ENCODE data around the gene DAB1. TPM values are rescaled to one million over a fixed set of nuclear protein-coding genes. Genes with fewer than 3 reads are reported as not detected.

DAB1 gene
- total RNA-seq, 1 experiment from 2014 or later = not detected

DNA sequence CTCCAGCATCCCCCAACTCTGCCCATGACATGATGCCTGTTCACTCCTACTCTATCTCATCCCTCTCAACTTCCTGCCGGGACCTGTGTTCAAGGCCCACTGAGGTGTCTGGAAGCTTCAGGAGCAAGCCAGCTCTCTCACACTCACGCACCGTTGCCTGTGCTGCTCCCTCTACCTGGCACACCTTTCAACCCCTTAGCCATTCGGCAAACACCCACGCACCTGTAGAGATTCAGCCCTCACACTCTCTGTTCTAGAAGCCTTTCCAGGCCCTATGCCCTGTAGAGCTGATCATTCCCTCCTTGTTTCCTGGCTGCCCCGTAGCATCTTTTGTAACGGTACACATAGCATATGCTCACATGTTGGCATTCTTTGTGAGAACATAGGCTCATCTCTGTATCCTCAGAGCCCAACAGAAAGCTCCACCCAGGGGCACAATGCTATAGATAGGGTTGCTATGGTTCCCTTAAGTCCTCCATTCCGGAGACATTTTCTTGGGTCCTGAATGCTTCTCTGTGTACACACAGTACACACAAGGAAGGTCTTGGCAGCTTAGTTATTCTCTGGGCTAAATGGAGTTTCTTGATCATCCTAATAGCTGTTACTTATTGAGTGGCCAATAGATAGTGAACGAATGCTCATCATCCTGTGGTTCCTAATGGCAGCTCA lies 459.4 kb downstream of the DAB1 start:
- H3K27ac ChIP-seq (ENCODE audit: low read depth, low read length) = no peak overlapping the region
- H3K9me3 ChIP-seq (ENCODE audit: control insufficient read depth in 1 of 2, insufficient read depth in 1 of 2, low read depth in 1 of 2, low read length in 2 of 2) = no peaks in the 10 kb centered on the region
- H3K4me1 ChIP-seq (ENCODE audit: control insufficient read depth in 1 of 2, insufficient read depth in 2 of 2, low read length in 2 of 2) = no peaks in the 10 kb centered on the region
- H4K20me1 ChIP-seq (ENCODE audit: insufficient read depth) = no peaks in the 10 kb centered on the region
- no peaks in the 10 kb centered on the region for H3K9me2 ChIP-seq (ENCODE audit: insufficient read depth)
- H2AFZ ChIP-seq (ENCODE audit: low read depth, low read length, poor library complexity, severe bottlenecking) = no peak overlapping the region
- H3K4me2 ChIP-seq (ENCODE audit: low read length) = no peak overlapping the region
- ATAC-seq = no peak
- CTCF ChIA-PET = no interaction called here
- intact Hi-C loops (cut with micrococcal nuclease) = loop anchor here (10.0 kb wide), 1 partner anchor 1680 kb away; no protein-coding TSS in a partner anchor
- H3K9ac ChIP-seq (ENCODE audit: low read length) = no peak overlapping the region
- H3K4me3 ChIP-seq (replicated peaks in 1 of 2; ENCODE audit: low read depth in 1 of 2, low read length in 2 of 2) = no peak overlapping the region
- no peaks in the 10 kb centered on the region for H3K36me3 ChIP-seq (ENCODE audit: control insufficient read depth in 1 of 2, insufficient read depth in 2 of 2, low read length in 2 of 2)
- TF ChIP-seq RAD21 (IDR thresholded peaks at IDR 0.05; ENCODE audit: low read depth) (no peak), ZFX (IDR thresholded peaks at IDR 0.05) (no peak), POLR2A (IDR thresholded peaks at IDR 0.05; ENCODE audit: borderline replicate concordance, extremely low read depth, insufficient read depth, insufficient read length) (no peak), EZH2 (IDR thresholded peaks at IDR 0.05) (no peak), ZNF274 (IDR thresholded peaks at IDR 0.05; ENCODE audit: low read depth, low read length) (no peak), SP1 (IDR thresholded peaks at IDR 0.05; ENCODE audit: low read depth) (no peak), POLR2AphosphoS5 (IDR thresholded peaks at IDR 0.05; ENCODE audit: low read depth, low read length) (no peak)
- TF ChIP-seq, protein P1, sequence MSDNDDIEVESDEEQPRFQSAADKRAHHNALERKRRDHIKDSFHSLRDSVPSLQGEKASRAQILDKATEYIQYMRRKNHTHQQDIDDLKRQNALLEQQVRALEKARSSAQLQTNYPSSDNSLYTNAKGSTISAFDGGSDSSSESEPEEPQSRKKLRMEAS (IDR thresholded peaks at IDR 0.05) = no peak
- TF ChIP-seq, protein P2, sequence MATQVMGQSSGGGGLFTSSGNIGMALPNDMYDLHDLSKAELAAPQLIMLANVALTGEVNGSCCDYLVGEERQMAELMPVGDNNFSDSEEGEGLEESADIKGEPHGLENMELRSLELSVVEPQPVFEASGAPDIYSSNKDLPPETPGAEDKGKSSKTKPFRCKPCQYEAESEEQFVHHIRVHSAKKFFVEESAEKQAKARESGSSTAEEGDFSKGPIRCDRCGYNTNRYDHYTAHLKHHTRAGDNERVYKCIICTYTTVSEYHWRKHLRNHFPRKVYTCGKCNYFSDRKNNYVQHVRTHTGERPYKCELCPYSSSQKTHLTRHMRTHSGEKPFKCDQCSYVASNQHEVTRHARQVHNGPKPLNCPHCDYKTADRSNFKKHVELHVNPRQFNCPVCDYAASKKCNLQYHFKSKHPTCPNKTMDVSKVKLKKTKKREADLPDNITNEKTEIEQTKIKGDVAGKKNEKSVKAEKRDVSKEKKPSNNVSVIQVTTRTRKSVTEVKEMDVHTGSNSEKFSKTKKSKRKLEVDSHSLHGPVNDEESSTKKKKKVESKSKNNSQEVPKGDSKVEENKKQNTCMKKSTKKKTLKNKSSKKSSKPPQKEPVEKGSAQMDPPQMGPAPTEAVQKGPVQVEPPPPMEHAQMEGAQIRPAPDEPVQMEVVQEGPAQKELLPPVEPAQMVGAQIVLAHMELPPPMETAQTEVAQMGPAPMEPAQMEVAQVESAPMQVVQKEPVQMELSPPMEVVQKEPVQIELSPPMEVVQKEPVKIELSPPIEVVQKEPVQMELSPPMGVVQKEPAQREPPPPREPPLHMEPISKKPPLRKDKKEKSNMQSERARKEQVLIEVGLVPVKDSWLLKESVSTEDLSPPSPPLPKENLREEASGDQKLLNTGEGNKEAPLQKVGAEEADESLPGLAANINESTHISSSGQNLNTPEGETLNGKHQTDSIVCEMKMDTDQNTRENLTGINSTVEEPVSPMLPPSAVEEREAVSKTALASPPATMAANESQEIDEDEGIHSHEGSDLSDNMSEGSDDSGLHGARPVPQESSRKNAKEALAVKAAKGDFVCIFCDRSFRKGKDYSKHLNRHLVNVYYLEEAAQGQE (IDR thresholded peaks at IDR 0.05; ENCODE audit: low read depth) = no peak
- RAD21 ChIA-PET (ENCODE audit: low non-redundant PET in 1 of 2, low total read pairs in 2 of 2, uncharacterized antibody in 2 of 2, unreplicated experiment in 2 of 2) = no interaction called here
- DNase-seq (ENCODE audit: low read depth, low spot score) = no peak
- peaks cover 19% of the 10 kb centered on the region; the same call in 1 of the 2 replicates for H3K27me3 ChIP-seq (ENCODE audit: insufficient read depth, low read length)
- H3K79me2 ChIP-seq (ENCODE audit: insufficient read depth, low read length) = no peaks in the 10 kb centered on the region
- POLR2A ChIA-PET = no interaction called here
- BruUV-seq (replicated peaks) = no TSS peak

All from HCT116 (cell line).